Left hindlimb (tissue), 1 donor: ENCODE measurements around the gene RPL4.
"Not testable (repeated sequence)": the region's sequence is repeated elsewhere in the genome, so short reads cannot be mapped to it uniquely, and the experiment has no call there.

Source experiments
- DNase-seq: peaks from one replicate; pipeline ENCODE4 v3.0.0-alpha.2; 2018

Gene RPL4

GRCh38 chr15:66489179-66489791 lies 15.4 kb downstream of the RPL4 start:
- no peak for DNase-seq

GRCh38 chr15:66488525-66488924 lies 16.1 kb downstream of the RPL4 start:
- no peak for DNase-seq

- DNase-seq: no peak
These were observed 17.8 kb downstream of the RPL4 start for GRCh38 chr15:66486887-66487286.

GRCh38 chr15:66484539-66485112 lies 20.0 kb downstream of the RPL4 start:
- DNase-seq: no peak

GRCh38 chr15:66483131-66483566 lies 21.5 kb downstream of the RPL4 start:
- DNase-seq: no peak

GRCh38 chr15:66482539-66482938 lies 22.1 kb downstream of the RPL4 start:
- no peak for DNase-seq

- DNase-seq: no peak
These were observed 23.4 kb downstream of the RPL4 start for GRCh38 chr15:66481107-66481856.

GRCh38 chr15:66480267-66480666 lies 24.4 kb downstream of the RPL4 start:
- no peak for DNase-seq

GRCh38 chr15:66477011-66477410 lies 27.6 kb downstream of the RPL4 start:
- DNase-seq: no peak

GRCh38 chr15:66476535-66476934 lies 28.1 kb downstream of the RPL4 start:
- no peak for DNase-seq

- DNase-seq: no peak
These were observed 29.7 kb downstream of the RPL4 start for GRCh38 chr15:66474963-66475362.

GRCh38 chr15:66474135-66474534 lies 30.5 kb downstream of the RPL4 start:
- DNase-seq: no peak

- DNase-seq: no peak
These were observed 32.3 kb downstream of the RPL4 start for GRCh38 chr15:66472176-66472999.

- DNase-seq: not testable (repeated sequence)
These were observed 33.8 kb downstream of the RPL4 start for GRCh38 chr15:66470825-66471224.

GRCh38 chr15:66467162-66468040 lies 37.3 kb downstream of the RPL4 start:
- DNase-seq: not testable (repeated sequence)

- not testable (repeated sequence) for DNase-seq
These were observed 39.4 kb downstream of the RPL4 start for GRCh38 chr15:66465294-66465693.

- no peak for DNase-seq
These were observed 42.0 kb downstream of the RPL4 start for GRCh38 chr15:66462627-66463026.

- no peak for DNase-seq
These were observed 42.7 kb downstream of the RPL4 start for GRCh38 chr15:66461917-66462316.

- DNase-seq: not testable (repeated sequence)
These were observed 43.4 kb downstream of the RPL4 start for GRCh38 chr15:66461294-66461693.

- no peak for DNase-seq
These were observed 44.6 kb downstream of the RPL4 start for GRCh38 chr15:66459818-66460615.

GRCh38 chr15:66456211-66456610 lies 48.4 kb downstream of the RPL4 start:
- DNase-seq: no peak
